A673 (cell line): ENCODE results near the gene C3.

Experiments
- CTCF ChIP-seq: fragments of 300-800, 200-600 bp; sonication (generic); conservative IDR thresholded peaks from 2 replicates; pipeline ENCODE4 v1.5.1; 2017; ENCODE audit warnings: low read depth, mild to moderate bottlenecking, antibody characterized with exemption, low read length, moderate library complexity, mixed read lengths
- EZH2 ChIP-seq: fragments of 200-600 bp; sonication (generic); IDR thresholded peaks from 2 replicates; pipeline ENCODE4 v1.6.1; 2017; ENCODE audit warnings: borderline replicate concordance, low read depth, mild to moderate bottlenecking, mixed read lengths, antibody characterized with exemption, low read length; ENCODE audit not compliant: poor library complexity, severe bottlenecking

DNA sequence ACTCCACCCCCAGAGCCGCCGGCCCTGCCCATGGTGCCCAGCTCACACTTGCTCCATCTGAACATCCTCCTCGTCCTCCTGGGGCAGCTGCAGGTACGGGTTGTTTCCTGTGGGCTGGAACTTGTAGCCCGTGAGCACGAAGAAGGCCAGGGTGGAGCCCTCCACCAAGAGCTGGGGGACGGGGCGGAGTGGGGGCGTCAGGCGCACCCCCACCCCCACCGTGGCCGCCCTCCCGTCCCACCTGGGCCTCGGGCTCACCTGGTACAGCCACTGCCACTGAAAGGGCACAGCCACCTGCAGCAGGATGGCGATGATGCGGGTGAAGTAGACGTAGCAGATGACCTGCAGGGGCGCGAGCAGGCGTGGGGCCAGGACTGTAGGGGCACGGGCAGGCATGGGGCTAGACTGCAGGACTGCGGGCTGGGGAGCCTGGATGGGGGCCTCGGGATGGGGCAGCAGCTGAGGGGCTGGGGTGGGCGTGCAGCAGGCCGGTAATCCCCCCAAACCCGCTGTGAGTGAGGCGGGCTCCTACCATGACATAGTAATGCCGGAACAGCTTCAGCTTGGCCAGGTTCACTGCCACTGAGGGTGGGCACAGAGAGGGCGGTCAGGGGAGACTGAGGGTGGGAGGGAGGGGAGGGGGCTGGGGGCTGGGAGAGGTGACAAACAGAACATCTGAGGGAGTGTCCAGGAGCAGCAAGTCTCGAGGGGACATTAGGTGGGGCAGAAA is 10.7 kb upstream of the C3 start:
- TF ChIP-seq CTCF (no peak), EZH2 (no peak)
